Glutamatergic neuron (in vitro differentiated cells): ENCODE results near the gene CAMKK2. TPM values are rescaled to one million over a fixed set of nuclear protein-coding genes. Genes with fewer than 3 reads are reported as not detected.

Experiments
- DNase-seq: peaks from one replicate; pipeline ENCODE4 v3.0.0; 2022
- H3K27ac Mint-ChIP-seq: one replicate; pipeline ENCODE4 v1.8.0; 2020; ENCODE audit warnings: mild to moderate bottlenecking, mixed read lengths, inconsistent platforms; ENCODE audit not compliant: unreplicated experiment
- H3K27me3 Mint-ChIP-seq: one replicate; pipeline ENCODE4 v1.8.0; 2020; ENCODE audit warnings: mild to moderate bottlenecking, moderate library complexity, mixed read lengths, inconsistent platforms; ENCODE audit not compliant: unreplicated experiment
- H3K36me3 Mint-ChIP-seq: one replicate; pipeline ENCODE4 v1.8.0; 2020; ENCODE audit warnings: mild to moderate bottlenecking, mixed read lengths, inconsistent platforms; ENCODE audit not compliant: unreplicated experiment
- H3K4me1 Mint-ChIP-seq: one replicate; pipeline ENCODE4 v1.8.0; 2020; ENCODE audit warnings: mild to moderate bottlenecking, low read depth, mixed read lengths, inconsistent platforms; ENCODE audit not compliant: unreplicated experiment
- H3K4me3 Mint-ChIP-seq: one replicate; pipeline ENCODE4 v1.8.0; 2020; ENCODE audit warnings: mild to moderate bottlenecking, mixed read lengths, inconsistent platforms; ENCODE audit not compliant: unreplicated experiment
- H3K9me3 Mint-ChIP-seq: one replicate; pipeline ENCODE4 v1.8.0; 2020; ENCODE audit warnings: mild to moderate bottlenecking, moderate library complexity, mixed read lengths, inconsistent platforms; ENCODE audit not compliant: unreplicated experiment
- CTCF ChIP-seq: fragments of 200-600 bp; sonication (generic); IDR thresholded peaks from one replicate; pipeline ENCODE4 v1.5.0; 2021; ENCODE audit not compliant: partially characterized antibody, unreplicated experiment
- total RNA-seq: library from RNA; stranded (reverse); fragmentation: NEBNext Ultra II Directional; extraction: Animal tissue kit (Norgen Biotek cat#: 25700); gene quantifications from one replicate; pipeline ENCODE4 v1.2.1, GENCODE V29; 2021; ENCODE audit not compliant: unreplicated experiment

CAMKK2 gene
- total RNA-seq, 1 donor from 2014 or later = 50.2 TPM

DNA sequence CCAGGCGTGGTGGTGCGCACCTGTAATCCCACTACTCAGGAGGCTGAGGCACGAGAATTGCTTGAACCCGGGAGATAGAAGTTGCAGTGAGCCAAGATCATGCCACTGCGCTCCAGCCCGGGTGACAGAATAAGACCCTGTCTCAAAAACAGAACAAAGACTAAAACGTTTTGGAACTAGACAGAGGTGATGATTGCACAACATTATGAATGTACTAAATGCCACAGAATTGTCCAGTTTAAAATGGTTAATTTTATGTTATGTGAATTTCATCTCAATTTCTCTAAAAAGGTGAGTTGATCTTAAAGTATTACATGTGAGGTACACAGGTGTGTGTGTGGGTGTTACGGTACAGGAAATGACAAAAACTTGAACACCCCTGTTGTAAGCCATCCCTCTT, 70.1 kb downstream of the CAMKK2 start:
- no peak for TF ChIP-seq CTCF
- no peak overlapping the region for H3K27ac Mint-ChIP-seq
- peaks cover 2% of the 10 kb centered on the region for H3K4me1 Mint-ChIP-seq
- no peak overlapping the region for H3K4me3 Mint-ChIP-seq
- no peak for DNase-seq
- peaks cover under 1% of the 10 kb centered on the region for H3K9me3 Mint-ChIP-seq
- H3K36me3 Mint-ChIP-seq = no peaks in the 10 kb centered on the region
- no peaks in the 10 kb centered on the region for H3K27me3 Mint-ChIP-seq

GRCh38 chr12:121224591-121224990, 71.9 kb downstream of the CAMKK2 start:
- H3K27me3 Mint-ChIP-seq = no peaks in the 10 kb centered on the region
- H3K36me3 Mint-ChIP-seq = no peaks in the 10 kb centered on the region
- DNase-seq = no peak
- H3K27ac Mint-ChIP-seq = no peak overlapping the region
- no peaks in the 10 kb centered on the region for H3K4me1 Mint-ChIP-seq
- H3K4me3 Mint-ChIP-seq = no peak overlapping the region
- TF ChIP-seq CTCF = no peak
- H3K9me3 Mint-ChIP-seq = no peaks in the 10 kb centered on the region

DNA sequence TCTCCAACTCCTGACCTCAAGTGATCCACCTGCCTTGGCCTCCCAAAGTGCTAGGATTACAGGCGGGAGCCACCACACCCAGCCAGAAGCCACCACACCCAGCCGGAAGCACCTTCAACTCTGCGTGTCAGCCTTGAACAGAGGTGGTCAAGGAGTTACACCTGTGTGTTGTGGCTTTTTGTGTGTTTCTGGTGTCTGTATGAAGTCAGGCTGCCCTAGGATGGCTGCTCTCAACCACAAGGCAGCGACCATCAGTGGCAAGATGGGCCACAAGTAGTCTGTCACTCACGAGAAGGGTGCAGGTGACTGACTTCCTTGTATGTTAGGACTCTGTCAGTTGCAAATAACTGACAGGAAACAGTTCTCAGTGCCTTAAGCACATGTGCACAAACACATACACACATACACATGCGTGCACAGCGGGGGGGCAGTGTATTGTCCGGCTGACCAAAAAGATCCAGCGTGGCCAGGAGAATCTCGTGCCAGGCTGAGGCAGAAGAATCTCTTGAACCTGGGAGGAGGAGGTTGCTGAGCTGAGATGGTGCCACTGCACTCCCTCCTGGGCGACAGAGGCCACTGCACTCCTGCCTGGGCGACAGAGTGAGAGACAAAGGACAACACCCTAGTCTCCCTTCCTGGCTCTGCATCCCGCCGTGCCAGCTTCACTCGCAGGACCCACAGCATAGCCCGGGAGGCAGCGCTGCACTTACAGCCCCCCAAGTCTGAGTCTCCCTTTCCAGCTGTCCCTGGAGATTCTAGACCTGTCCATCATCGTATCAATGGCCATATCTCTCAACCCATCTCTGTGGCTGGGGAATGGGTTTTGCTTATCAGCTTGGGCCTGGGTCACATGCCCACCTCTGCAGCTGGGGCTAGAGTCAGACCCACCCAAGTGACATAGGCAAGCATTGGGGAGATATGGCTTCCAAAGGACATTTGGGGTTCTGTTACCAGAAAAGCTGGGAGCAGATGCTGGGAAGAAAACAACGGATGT, 72.9 kb downstream of the CAMKK2 start:
- Mint-ChIP-seq H3K27ac (no peak overlapping the region), H3K4me1 (no peaks in the 10 kb centered on the region), H3K9me3 (peaks cover 2% of the 10 kb centered on the region), H3K36me3 (no peaks in the 10 kb centered on the region), H3K27me3 (no peaks in the 10 kb centered on the region), H3K4me3 (no peak overlapping the region)
- TF ChIP-seq CTCF = no peak
- no peak for DNase-seq

DNA sequence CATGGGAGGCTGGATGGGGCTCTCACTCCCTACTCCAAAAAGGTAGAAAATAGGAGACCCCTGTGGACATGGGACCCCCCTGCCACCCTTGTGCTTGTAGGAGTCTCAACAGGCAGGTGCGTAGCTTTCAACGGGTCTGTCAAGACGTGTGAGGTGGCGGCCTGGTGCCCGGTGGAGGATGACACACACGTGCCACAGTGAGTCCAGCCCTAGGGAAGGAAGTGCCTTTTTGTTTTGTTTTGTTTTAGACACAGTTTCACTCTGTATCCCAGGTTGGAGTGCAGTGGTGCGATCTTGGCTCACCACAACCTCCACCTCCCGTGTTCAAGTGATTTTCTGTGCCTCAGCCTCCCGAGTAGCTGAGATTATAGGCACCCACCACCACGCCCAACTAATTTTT, 73.7 kb downstream of the CAMKK2 start:
- Mint-ChIP-seq H3K4me1 (no peaks in the 10 kb centered on the region), H3K27me3 (no peaks in the 10 kb centered on the region), H3K27ac (no peak overlapping the region), H3K9me3 (peaks cover 2% of the 10 kb centered on the region), H3K4me3 (no peak overlapping the region), H3K36me3 (no peaks in the 10 kb centered on the region)
- TF ChIP-seq CTCF = no peak
- no peak for DNase-seq

GRCh38 chr12:121219353-121219986, 77.0 kb downstream of the CAMKK2 start:
- no peak overlapping the region for H3K4me3 Mint-ChIP-seq
- no peak for DNase-seq
- peaks cover 2% of the 10 kb centered on the region for H3K9me3 Mint-ChIP-seq
- no peaks in the 10 kb centered on the region for H3K36me3 Mint-ChIP-seq
- H3K27ac Mint-ChIP-seq = no peak overlapping the region
- no peaks in the 10 kb centered on the region for H3K4me1 Mint-ChIP-seq
- TF ChIP-seq CTCF = no peak
- H3K27me3 Mint-ChIP-seq = peaks cover 1% of the 10 kb centered on the region
